Neural cell (in vitro differentiated cells): ENCODE results near the gene DDX19B. TPM values are rescaled to one million over a fixed set of nuclear protein-coding genes. Genes with fewer than 3 reads are reported as not detected.

Experiments used
- H2AFZ ChIP-seq: fragments of 200-600, 300-800 bp; sonication (generic), shearing (Covaris generic); 2 replicates; pipeline ENCODE4 v1.6.0; 2014; ENCODE audit warnings: low read depth, mild to moderate bottlenecking, antibody characterized with exemption, low read length, moderate library complexity
- H3F3A ChIP-seq: fragments of 200-600 bp; shearing (Covaris generic); 2 replicates; pipeline ENCODE4 v1.6.1; 2016; ENCODE audit warnings: mild to moderate bottlenecking, moderate library complexity, mixed read lengths, antibody characterized with exemption, low read length; ENCODE audit not compliant: insufficient read depth, poor library complexity, severe bottlenecking
- H3K27ac ChIP-seq: fragments of 200-600, 300-800 bp; sonication (generic), shearing (Covaris generic); 2 replicates; pipeline ENCODE4 v1.5.1; 2014; ENCODE audit warnings: mild to moderate bottlenecking, low read length, moderate library complexity
- H3K27me3 ChIP-seq: fragments of 300-800, 200-600 bp; sonication (generic), shearing (Covaris generic); 2 replicates; pipeline ENCODE4 v1.6.0; 2014; ENCODE audit warnings: mild to moderate bottlenecking, low read depth, low read length, moderate library complexity; ENCODE audit not compliant: insufficient read depth
- H3K36me3 ChIP-seq: fragments of 300-800, 200-600 bp; sonication (generic), shearing (Covaris generic); 2 replicates; pipeline ENCODE4 v1.5.1; 2014; ENCODE audit warnings: mild to moderate bottlenecking, antibody characterized with exemption, low read length, moderate library complexity; ENCODE audit not compliant: insufficient read depth
- H3K4me2 ChIP-seq: fragments of 300-800, 200-600 bp; sonication (generic), shearing (Covaris generic); 2 replicates; pipeline ENCODE4 v1.6.0; 2014; ENCODE audit warnings: mild to moderate bottlenecking, low read length
- H3K4me3 ChIP-seq: fragments of 300-800, 200-600 bp; sonication (generic), shearing (Covaris generic); 2 replicates; pipeline ENCODE4 v1.5.1; 2014; ENCODE audit warnings: mild to moderate bottlenecking, low read length, moderate library complexity
- H3K79me2 ChIP-seq: fragments of 200-600 bp; shearing (Covaris generic); replicated peaks from 2 replicates; pipeline ENCODE4 v1.6.0; 2014; ENCODE audit warnings: mild to moderate bottlenecking, low read length, moderate library complexity; ENCODE audit not compliant: insufficient read depth
- H3K9ac ChIP-seq: fragments of 300-800, 200-600 bp; sonication (generic), shearing (Covaris generic); 2 replicates; pipeline ENCODE4 v1.6.1; 2016; ENCODE audit warnings: mild to moderate bottlenecking, low read length, mixed read lengths
- H3K9me2 ChIP-seq: fragments of 200-600 bp; shearing (Covaris generic); 2 replicates; pipeline ENCODE4 v1.6.1; 2016; ENCODE audit warnings: mild to moderate bottlenecking, low read length, mixed read lengths; ENCODE audit not compliant: insufficient read depth
- H3K9me3 ChIP-seq: fragments of 200-600, 300-800 bp; sonication (generic), shearing (Covaris generic); 2 replicates; pipeline ENCODE4 v1.6.1; 2016; ENCODE audit warnings: mild to moderate bottlenecking, mixed run types, low read length, moderate library complexity, mixed read lengths
- H4K20me1 ChIP-seq: fragments of 200-600 bp; shearing (Covaris generic); 2 replicates; pipeline ENCODE4 v1.6.1; 2016; ENCODE audit warnings: mild to moderate bottlenecking, mixed run types; ENCODE audit not compliant: insufficient read depth
- EP300 ChIP-seq: fragments of 450-650 bp; conservative IDR thresholded peaks from 2 replicates; pipeline ENCODE4 v1.6.1; 2014; ENCODE audit warnings: antibody characterized with exemption, mild to moderate bottlenecking, moderate library complexity; ENCODE audit not compliant: poor library complexity, severe bottlenecking
- EZH2 ChIP-seq: fragments of 200-600, 300-800 bp; shearing (Covaris generic), sonication (generic); IDR thresholded peaks from 2 replicates; pipeline ENCODE4 v1.6.1; 2014; ENCODE audit warnings: antibody characterized with exemption, low read length, borderline replicate concordance, mild to moderate bottlenecking; ENCODE audit not compliant: insufficient read depth, poor library complexity, severe bottlenecking
- MXI1 ChIP-seq: fragments of 450-650 bp; conservative IDR thresholded peaks from 2 replicates; pipeline ENCODE4 v1.6.1; 2014; ENCODE audit warnings: antibody characterized with exemption, mild to moderate bottlenecking; ENCODE audit not compliant: poor library complexity, severe bottlenecking
- POLR2AphosphoS5 ChIP-seq: IDR thresholded peaks from 2 replicates; pipeline ENCODE4 v1.6.1; 2012
- RAD21 ChIP-seq: fragments of 450-650 bp; conservative IDR thresholded peaks from 2 replicates; pipeline ENCODE4 v1.6.1; 2014; ENCODE audit warnings: antibody characterized with exemption, mild to moderate bottlenecking, moderate library complexity
- SMC3 ChIP-seq: fragments of 450-650 bp; conservative IDR thresholded peaks from 2 replicates; pipeline ENCODE4 v1.6.1; 2014; ENCODE audit warnings: antibody characterized with exemption, mild to moderate bottlenecking, moderate library complexity; ENCODE audit not compliant: poor library complexity
- TAF1 ChIP-seq: IDR thresholded peaks from 2 replicates; pipeline ENCODE4 v1.6.1; 2012; ENCODE audit warnings: low read depth
- polyA plus RNA-seq: library from polyadenylated mRNA; depleted of rRNA; stranded (reverse); fragments of >200 nt; gene quantifications from 2 replicates; pipeline ENCODE4 v1.2.3, GENCODE V29; 2014
- TF ChIP-seq, protein P1 (sequence below): fragments of 450-650 bp; IDR thresholded peaks from 2 replicates; pipeline ENCODE4 v1.5.1; 2014; ENCODE audit warnings: antibody characterized with exemption, mild to moderate bottlenecking, moderate library complexity; ENCODE audit not compliant: poor library complexity, severe bottlenecking
- TF ChIP-seq, protein P2 (sequence below): IDR thresholded peaks from 2 replicates; pipeline ENCODE4 v1.6.1; 2012; ENCODE audit warnings: borderline replicate concordance

DDX19B gene
- polyA plus RNA-seq, 1 donor from 2014 or later: 47.8 TPM

DNA sequence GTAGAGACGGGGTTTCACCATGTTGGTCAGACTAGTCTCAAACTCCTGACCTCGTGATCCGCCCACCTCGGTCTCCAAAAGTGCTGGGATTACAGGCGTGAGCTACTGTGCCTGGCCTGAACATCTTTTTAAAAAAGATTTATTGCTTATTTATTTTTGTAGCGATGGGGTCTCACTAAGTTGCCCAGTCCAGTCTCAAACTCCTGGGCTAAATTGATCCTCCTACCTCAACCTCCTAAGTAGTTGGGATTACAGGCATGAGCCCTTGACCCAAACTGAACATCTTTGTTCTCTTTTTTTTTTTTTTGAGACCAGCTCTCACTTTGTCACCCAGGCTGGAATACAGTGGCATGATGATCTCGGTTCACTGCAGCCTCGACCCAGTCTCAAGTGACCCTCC lies 75.2 kb downstream of the DDX19B start:
- no peaks in the 10 kb centered on the region for H3K36me3 ChIP-seq
- no peaks in the 10 kb centered on the region for H3K9me2 ChIP-seq
- no peaks in the 10 kb centered on the region for H3F3A ChIP-seq
- H4K20me1 ChIP-seq: no peaks in the 10 kb centered on the region
- H3K27me3 ChIP-seq: no peaks in the 10 kb centered on the region
- H3K79me2 ChIP-seq: no peaks in the 10 kb centered on the region
- H3K4me3 ChIP-seq: no peak overlapping the region
- TF ChIP-seq POLR2AphosphoS5 (no peak), RAD21 (no peak), SMC3 (no peak), MXI1 (no peak), EP300 (no peak), TAF1 (no peak), EZH2 (no peak)
- TF ChIP-seq, protein P1, sequence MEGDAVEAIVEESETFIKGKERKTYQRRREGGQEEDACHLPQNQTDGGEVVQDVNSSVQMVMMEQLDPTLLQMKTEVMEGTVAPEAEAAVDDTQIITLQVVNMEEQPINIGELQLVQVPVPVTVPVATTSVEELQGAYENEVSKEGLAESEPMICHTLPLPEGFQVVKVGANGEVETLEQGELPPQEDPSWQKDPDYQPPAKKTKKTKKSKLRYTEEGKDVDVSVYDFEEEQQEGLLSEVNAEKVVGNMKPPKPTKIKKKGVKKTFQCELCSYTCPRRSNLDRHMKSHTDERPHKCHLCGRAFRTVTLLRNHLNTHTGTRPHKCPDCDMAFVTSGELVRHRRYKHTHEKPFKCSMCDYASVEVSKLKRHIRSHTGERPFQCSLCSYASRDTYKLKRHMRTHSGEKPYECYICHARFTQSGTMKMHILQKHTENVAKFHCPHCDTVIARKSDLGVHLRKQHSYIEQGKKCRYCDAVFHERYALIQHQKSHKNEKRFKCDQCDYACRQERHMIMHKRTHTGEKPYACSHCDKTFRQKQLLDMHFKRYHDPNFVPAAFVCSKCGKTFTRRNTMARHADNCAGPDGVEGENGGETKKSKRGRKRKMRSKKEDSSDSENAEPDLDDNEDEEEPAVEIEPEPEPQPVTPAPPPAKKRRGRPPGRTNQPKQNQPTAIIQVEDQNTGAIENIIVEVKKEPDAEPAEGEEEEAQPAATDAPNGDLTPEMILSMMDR: no peak
- TF ChIP-seq, protein P2, sequence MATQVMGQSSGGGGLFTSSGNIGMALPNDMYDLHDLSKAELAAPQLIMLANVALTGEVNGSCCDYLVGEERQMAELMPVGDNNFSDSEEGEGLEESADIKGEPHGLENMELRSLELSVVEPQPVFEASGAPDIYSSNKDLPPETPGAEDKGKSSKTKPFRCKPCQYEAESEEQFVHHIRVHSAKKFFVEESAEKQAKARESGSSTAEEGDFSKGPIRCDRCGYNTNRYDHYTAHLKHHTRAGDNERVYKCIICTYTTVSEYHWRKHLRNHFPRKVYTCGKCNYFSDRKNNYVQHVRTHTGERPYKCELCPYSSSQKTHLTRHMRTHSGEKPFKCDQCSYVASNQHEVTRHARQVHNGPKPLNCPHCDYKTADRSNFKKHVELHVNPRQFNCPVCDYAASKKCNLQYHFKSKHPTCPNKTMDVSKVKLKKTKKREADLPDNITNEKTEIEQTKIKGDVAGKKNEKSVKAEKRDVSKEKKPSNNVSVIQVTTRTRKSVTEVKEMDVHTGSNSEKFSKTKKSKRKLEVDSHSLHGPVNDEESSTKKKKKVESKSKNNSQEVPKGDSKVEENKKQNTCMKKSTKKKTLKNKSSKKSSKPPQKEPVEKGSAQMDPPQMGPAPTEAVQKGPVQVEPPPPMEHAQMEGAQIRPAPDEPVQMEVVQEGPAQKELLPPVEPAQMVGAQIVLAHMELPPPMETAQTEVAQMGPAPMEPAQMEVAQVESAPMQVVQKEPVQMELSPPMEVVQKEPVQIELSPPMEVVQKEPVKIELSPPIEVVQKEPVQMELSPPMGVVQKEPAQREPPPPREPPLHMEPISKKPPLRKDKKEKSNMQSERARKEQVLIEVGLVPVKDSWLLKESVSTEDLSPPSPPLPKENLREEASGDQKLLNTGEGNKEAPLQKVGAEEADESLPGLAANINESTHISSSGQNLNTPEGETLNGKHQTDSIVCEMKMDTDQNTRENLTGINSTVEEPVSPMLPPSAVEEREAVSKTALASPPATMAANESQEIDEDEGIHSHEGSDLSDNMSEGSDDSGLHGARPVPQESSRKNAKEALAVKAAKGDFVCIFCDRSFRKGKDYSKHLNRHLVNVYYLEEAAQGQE: no peak
- H3K9ac ChIP-seq: no peak overlapping the region
- no peak overlapping the region for H3K4me2 ChIP-seq
- H3K27ac ChIP-seq: no peak overlapping the region
- H3K9me3 ChIP-seq: no peaks in the 10 kb centered on the region
- H2AFZ ChIP-seq: no peak overlapping the region

DNA sequence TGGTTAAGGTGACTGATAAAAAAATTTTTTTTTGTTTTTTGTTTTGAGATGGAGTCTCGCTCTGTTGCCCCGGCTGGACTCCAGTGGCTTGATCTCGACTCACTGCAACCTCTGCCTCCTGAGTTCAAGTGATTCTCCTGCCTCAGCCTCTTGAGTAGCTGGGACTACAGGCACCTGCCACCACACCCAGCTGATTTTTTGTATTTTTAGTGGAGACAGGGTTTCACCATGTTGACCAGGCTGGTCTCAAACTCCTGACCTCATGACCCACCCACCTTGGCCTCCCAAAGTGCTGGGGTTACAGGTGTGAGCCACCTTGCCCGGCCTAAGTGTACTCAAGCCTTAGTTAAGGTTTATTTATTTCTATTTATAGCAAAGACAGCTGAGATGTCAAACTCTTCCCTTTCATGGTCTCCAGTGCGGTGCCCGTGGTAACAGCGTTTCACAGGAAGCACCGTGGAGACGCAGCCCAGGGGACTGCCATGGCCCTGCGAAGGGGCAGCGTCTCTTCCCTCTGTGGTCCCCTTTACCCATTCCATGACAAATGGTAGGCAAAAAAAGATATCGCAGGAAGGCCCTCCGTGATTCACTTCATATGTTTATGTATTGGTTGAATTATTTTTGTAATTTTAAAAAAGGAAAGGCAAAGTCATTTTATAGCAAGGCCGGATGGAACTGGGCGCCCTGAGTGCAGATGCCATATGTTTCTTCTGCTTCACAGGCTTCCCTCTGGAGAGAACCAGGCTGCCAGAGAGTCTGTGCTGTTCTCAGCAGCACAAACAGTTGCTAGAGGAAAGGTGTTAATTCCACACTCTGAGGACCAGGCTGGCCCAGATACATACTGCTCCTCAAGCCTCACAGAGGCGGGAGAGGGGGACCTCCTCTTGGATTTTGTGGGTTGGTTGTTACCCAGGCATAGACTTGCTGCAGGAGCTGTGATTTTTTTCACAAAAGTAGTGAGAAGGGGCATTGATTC lies 76.9 kb downstream of the DDX19B start:
- H3K27ac ChIP-seq: no peak overlapping the region
- H3K27me3 ChIP-seq: no peaks in the 10 kb centered on the region
- no peak overlapping the region for H3K4me2 ChIP-seq
- H3K9me2 ChIP-seq: no peaks in the 10 kb centered on the region
- H3K9ac ChIP-seq: no peak overlapping the region
- no peaks in the 10 kb centered on the region for H4K20me1 ChIP-seq
- TF ChIP-seq MXI1 (no peak), EZH2 (no peak), RAD21 (no peak), POLR2AphosphoS5 (no peak), EP300 (no peak), TAF1 (no peak), SMC3 (no peak)
- TF ChIP-seq, protein P1: no peak
- TF ChIP-seq, protein P2: no peak
- peaks cover 5% of the 10 kb centered on the region for H3F3A ChIP-seq
- no peak overlapping the region for H2AFZ ChIP-seq
- no peaks in the 10 kb centered on the region for H3K9me3 ChIP-seq
- no peak overlapping the region for H3K4me3 ChIP-seq
- H3K79me2 ChIP-seq: no peaks in the 10 kb centered on the region
- H3K36me3 ChIP-seq: no peaks in the 10 kb centered on the region
